ENCODE data around the gene WNT16. TPM values are rescaled to one million over a fixed set of nuclear protein-coding genes. Genes with fewer than 3 reads are reported as not detected.

WNT16 gene
- total RNA-seq, 1 donor from 2014 or later, result not detected

- H3K9me3 Mint-ChIP-seq (ENCODE audit: low read depth), result no peaks in the 10 kb centered on the region
- no peak for DNase-seq (ENCODE audit: low spot score)
- H3K4me1 Mint-ChIP-seq (ENCODE audit: low read depth), result peaks cover 52% of the 10 kb centered on the region
- H3K27me3 Mint-ChIP-seq (ENCODE audit: low read depth), result no peaks in the 10 kb centered on the region
- no peak for TF ChIP-seq CTCF (IDR thresholded peaks at IDR 0.05)
- H3K27ac Mint-ChIP-seq (ENCODE audit: unreplicated experiment), result no peak overlapping the region
- H3K4me3 Mint-ChIP-seq (ENCODE audit: unreplicated experiment), result no peak overlapping the region
- H3K36me3 Mint-ChIP-seq (ENCODE audit: low read depth), result peaks cover 4% of the 10 kb centered on the region
These were observed 61.8 kb downstream of the WNT16 start for GRCh38 chr7:121390617-121391016.

Other genes with a start within 250 kb of the WNT16 start
- 36.7 to 52.9 TPM (median 38.6 TPM) in 3 replicates for gene FAM3C, start 67.3 kb downstream of the WNT16 start, total RNA-seq